ENCODE results near the gene JDP2.

JDP2 gene

DNA sequence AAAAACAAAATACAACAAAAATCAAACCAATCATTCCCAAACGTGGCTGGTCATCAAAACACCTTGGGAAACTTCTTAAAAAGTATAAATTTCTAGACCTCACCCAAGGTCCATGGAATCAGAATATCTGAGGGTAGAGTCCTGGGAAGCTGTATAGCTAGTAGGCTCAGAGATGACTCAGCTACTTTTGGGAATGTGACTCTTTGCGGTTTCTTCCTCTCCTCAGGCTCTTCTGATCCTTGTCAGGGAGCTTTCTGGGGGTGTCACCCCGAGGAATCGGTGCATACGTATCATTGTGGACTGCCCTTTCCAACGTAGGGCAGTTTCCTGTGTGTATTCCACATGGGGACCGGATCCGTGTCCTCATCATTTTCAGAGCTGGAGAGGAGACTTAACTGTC lies 14.8 kb downstream of the JDP2 start:
- TF ChIP-seq, protein P1, sequence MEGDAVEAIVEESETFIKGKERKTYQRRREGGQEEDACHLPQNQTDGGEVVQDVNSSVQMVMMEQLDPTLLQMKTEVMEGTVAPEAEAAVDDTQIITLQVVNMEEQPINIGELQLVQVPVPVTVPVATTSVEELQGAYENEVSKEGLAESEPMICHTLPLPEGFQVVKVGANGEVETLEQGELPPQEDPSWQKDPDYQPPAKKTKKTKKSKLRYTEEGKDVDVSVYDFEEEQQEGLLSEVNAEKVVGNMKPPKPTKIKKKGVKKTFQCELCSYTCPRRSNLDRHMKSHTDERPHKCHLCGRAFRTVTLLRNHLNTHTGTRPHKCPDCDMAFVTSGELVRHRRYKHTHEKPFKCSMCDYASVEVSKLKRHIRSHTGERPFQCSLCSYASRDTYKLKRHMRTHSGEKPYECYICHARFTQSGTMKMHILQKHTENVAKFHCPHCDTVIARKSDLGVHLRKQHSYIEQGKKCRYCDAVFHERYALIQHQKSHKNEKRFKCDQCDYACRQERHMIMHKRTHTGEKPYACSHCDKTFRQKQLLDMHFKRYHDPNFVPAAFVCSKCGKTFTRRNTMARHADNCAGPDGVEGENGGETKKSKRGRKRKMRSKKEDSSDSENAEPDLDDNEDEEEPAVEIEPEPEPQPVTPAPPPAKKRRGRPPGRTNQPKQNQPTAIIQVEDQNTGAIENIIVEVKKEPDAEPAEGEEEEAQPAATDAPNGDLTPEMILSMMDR (IDR thresholded peaks at IDR 0.05; ENCODE audit: low read depth, low read length), result no peak
- DNase-seq (ENCODE audit: extremely low read depth, low read depth), result no peak

DNA sequence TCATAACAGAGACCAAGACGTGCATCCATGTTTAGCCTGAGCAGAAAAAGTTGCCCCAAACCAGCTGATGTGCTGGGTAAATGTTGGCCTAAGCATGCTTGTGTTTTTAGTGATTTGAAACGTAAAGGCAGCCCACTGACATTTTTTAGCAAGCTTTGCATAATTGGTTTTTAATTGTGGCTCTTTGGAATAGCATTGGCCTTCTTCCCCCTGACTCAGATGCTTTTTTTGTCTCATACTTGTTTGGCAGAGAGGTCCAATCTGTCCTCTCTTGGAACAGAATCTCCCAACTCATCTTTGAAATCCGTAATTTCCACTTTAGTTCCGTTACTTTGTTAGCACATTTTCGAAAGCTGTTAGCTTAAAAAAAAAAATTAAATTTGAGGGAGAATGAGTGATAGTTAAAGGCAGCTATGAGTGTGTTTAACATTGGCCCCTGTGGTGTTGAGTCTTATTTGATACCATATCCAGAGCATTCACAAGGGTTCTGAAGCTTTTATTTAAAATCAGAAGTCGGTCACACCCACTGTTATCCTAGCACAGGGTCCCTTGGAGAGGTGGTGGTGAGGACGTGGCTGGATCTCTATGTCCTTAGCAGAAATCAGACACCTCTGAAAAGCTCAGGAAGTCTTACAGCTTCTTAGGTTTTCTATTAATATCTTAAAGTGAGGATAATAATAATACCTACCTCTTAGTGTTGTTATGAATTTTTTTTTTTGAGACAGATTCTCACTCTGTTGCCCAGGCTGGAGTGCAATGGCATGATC lies 15.6 kb downstream of the JDP2 start:
- no peak for DNase-seq (ENCODE audit: extremely low read depth, low read depth)
- TF ChIP-seq, protein P1 (IDR thresholded peaks at IDR 0.05; ENCODE audit: low read depth, low read length), result no peak

DNA sequence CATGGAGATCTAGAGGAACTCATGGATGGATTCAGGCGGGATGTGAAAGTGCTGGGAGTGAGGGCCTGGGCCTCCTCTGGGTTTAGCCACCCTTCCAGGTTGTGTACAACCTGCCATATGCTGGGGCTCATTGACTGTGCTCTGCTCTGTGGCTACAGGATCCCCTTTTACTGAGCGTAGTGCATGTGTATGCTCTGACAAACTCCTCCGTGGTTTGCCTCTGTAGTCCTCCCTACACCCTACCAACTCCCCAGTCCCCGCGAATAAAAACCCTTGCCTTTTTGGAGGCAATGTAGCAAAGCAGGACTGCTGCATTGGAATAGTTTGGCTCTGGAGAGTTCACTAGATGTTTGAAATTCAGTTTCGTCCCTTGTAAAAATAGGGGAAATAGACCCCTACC lies 17.4 kb downstream of the JDP2 start:
- TF ChIP-seq, protein P1 (IDR thresholded peaks at IDR 0.05; ENCODE audit: low read depth, low read length), result no peak
- no peak for DNase-seq (ENCODE audit: extremely low read depth, low read depth)

DNA sequence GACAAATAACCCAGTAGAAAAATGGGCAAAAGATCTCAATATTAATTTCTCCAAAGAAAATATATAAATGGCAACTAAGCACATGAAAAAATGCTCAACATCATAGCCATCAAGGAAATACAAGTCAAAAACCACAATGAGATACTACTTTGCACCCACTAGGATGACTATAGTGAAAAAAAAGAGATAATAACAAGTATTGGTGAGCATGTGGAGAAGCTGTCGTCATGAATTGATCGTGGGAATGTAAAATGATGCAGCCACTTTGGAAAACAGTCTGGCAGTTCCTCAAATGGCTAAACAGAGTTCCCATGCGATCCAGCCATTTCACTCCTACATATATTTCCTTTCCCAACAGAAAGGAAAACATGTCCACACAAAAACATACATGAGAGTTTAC lies 18.1 kb downstream of the JDP2 start:
- DNase-seq (ENCODE audit: extremely low read depth, low read depth), result no peak
- TF ChIP-seq, protein P1 (IDR thresholded peaks at IDR 0.05; ENCODE audit: low read depth, low read length), result no peak

DNA sequence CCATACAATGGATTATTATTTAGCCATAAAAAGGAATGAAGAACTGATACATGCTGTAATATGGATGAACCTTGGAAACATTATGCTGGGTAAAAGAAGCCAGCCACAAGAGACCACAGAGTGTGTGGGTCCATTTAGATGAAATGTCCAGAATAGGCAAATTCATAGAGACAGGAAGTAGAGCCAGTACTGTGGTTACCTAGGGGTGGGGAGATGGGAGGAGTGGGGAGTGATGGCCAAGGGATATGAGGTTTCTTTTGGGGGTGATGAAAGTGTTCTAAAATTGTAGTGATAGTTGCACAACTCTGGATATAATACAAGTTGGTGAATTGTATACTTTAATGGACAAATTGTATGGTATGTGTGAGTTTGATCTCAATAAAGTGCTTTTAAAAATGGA lies 18.6 kb downstream of the JDP2 start:
- TF ChIP-seq, protein P1 (IDR thresholded peaks at IDR 0.05; ENCODE audit: low read depth, low read length), result no peak
- DNase-seq (ENCODE audit: extremely low read depth, low read depth), result no peak

DNA sequence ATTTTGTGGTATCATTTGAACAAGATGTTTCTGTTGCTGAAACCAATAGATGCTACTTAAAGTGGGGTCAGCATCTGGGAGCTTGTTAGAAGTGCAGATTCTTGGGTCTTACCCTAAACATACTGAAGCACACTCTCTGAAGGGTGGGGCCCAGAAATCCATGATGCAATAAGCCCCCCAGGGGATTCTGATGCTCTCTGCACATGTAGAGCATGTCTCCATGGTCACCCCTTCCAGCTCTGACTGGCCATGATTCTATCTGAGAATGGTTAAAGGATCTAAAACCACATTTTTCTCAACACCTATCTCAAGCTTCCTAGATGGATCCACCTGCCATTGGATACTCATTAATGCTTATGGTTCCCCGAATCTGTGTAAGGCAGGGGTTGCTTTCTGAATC lies 20.4 kb downstream of the JDP2 start:
- TF ChIP-seq, protein P1 (IDR thresholded peaks at IDR 0.05; ENCODE audit: low read depth, low read length), result no peak
- DNase-seq (ENCODE audit: extremely low read depth, low read depth), result no peak

DNA sequence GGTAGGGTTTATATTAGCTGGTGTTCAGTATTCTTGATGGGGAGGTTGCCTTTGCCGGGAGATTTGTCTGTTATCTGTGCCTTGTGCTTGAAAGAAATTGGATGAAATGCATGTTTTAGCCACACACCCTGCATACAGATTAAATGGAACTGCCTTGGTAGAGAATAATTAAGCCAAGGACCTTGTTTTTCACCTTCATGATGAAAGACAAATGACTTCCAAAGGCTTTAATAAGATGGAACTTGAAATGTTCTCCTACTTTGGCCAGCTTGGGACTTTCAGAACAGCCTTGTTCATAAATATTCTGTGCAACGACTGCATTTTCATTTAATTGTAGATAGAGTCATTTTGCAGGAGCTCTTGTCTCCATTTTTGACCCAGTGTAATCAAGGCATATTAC lies 21.2 kb downstream of the JDP2 start:
- DNase-seq (ENCODE audit: extremely low read depth, low read depth), result no peak
- TF ChIP-seq, protein P1 (IDR thresholded peaks at IDR 0.05; ENCODE audit: low read depth, low read length), result no peak

All from AG09319 (cell line).